ENCODE results near the gene TESMIN. TPM values are rescaled to one million over a fixed set of nuclear protein-coding genes. Genes with fewer than 3 reads are reported as not detected.

The TESMIN gene
- polyA plus RNA-seq, 3 donors: 1.9 to 2.6 (median 2.5) TPM

DNA sequence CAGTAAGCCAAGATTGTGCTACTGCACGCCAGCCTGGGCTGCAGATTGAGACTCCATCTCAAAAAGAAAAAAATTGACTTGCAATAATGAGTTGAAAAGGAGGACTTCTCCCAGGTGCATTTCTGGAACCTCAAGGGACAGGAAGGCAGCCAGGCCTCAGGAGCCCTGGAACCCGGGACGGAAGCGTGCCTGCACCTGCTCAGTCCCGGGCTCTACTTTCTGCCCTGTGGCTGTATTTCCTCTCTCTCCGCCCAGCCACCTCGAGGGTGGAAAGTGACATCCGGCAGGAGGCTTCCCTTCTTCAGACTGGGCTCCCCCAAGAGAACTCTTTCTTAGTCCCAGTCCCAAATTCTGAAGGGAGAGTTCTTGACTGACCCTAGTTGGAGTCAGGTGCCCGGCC lies 87.2 kb downstream of the TESMIN start:
- H3K27me3 ChIP-seq (ENCODE audit: control insufficient read depth in 2 of 2, insufficient read depth in 2 of 2, low read length in 2 of 2): no peaks in the 10 kb centered on the region
- H2AFZ ChIP-seq (ENCODE audit: insufficient read depth, low read depth, low read length, poor library complexity, severe bottlenecking): no peak overlapping the region
- H3K4me1 ChIP-seq (ENCODE audit: control insufficient read depth in 1 of 2, insufficient read depth in 2 of 2, low read length in 2 of 2): no peaks in the 10 kb centered on the region
- H3K4me3 ChIP-seq (replicated peaks in 1 of 3; ENCODE audit: low read depth in 2 of 3, low read length in 3 of 3): no peak overlapping the region
- DNase-seq: no peak
- H3K27ac ChIP-seq (ENCODE audit: low read depth in 1 of 2, low read length in 2 of 2): no peak overlapping the region
- Mint-ChIP-seq H3K9me3 (peaks cover 0 to 11% (median 0%) of the 10 kb centered on the region in 7 donors), H3K27ac (no peak overlapping the region), H3K27me3 (ENCODE audit: low read depth in 3 of 3) (peaks cover 0 to 11% (median 9%) of the 10 kb centered on the region in 3 donors), H3K4me3 (no peak overlapping the region), H3K36me3 (no peaks in the 10 kb centered on the region), H3K4me1 (no peaks in the 10 kb centered on the region)
- no peaks in the 10 kb centered on the region for H3K36me3 ChIP-seq (replicated peaks in 1 of 2; ENCODE audit: control insufficient read depth in 1 of 2, insufficient read depth in 2 of 2, low read length in 2 of 2)
- intact Hi-C loops (cut with micrococcal nuclease): no loop called here
- TF ChIP-seq, protein P1, sequence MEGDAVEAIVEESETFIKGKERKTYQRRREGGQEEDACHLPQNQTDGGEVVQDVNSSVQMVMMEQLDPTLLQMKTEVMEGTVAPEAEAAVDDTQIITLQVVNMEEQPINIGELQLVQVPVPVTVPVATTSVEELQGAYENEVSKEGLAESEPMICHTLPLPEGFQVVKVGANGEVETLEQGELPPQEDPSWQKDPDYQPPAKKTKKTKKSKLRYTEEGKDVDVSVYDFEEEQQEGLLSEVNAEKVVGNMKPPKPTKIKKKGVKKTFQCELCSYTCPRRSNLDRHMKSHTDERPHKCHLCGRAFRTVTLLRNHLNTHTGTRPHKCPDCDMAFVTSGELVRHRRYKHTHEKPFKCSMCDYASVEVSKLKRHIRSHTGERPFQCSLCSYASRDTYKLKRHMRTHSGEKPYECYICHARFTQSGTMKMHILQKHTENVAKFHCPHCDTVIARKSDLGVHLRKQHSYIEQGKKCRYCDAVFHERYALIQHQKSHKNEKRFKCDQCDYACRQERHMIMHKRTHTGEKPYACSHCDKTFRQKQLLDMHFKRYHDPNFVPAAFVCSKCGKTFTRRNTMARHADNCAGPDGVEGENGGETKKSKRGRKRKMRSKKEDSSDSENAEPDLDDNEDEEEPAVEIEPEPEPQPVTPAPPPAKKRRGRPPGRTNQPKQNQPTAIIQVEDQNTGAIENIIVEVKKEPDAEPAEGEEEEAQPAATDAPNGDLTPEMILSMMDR (IDR thresholded peaks at IDR 0.05): no peak
- H3K9me3 ChIP-seq (replicated peaks in 1 of 2; ENCODE audit: control insufficient read depth in 1 of 2, insufficient read depth in 1 of 2, low read length in 2 of 2): no peaks in the 10 kb centered on the region
- no peaks in the 10 kb centered on the region for H4K20me1 ChIP-seq (ENCODE audit: insufficient read depth, low read length)
- no peak overlapping the region for H3K4me2 ChIP-seq (replicated peaks; ENCODE audit: extremely low read depth, low read length, poor library complexity, severe bottlenecking)
- no peak overlapping the region for H3K9ac ChIP-seq (ENCODE audit: insufficient read depth, low read length, poor library complexity, severe bottlenecking)
- H3K79me2 ChIP-seq (ENCODE audit: insufficient read depth, low read length): no peaks in the 10 kb centered on the region
- WGBS (ENCODE audit: insufficient coverage): 91% methylated on average over 8 of the region's 9 CpGs

DNA sequence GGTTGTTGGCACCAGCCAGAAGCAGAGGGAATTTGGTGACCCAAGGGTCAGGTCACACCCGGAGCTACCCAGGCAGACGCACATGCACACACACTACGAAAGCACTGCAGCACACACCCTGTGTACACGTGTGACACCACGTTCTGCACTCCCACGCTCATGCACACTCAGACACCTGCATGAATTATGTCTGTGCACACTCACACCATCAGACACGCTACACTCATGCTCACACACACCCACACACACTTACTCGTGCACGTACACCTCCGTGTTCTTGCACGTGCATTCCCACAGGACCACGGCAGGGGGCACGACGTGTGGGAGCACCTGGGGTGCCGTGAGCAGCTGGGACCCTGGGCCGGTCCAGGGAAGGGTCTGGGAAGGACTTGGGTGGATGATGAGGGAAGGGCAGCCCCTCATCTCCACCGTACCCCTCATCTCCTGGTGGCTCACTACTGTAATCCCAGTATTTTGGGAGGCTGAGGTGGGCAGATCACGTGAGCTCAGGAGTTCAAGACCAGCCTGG lies 87.8 kb downstream of the TESMIN start:
- Mint-ChIP-seq H3K27me3 (ENCODE audit: low read depth in 3 of 3) (peaks cover 0 to 11% (median 10%) of the 10 kb centered on the region in 3 donors), H3K27ac (no peak overlapping the region), H3K4me3 (no peak overlapping the region), H3K36me3 (no peaks in the 10 kb centered on the region), H3K4me1 (no peaks in the 10 kb centered on the region), H3K9me3 (peaks cover 0 to 11% (median 0%) of the 10 kb centered on the region in 7 donors)
- H3K36me3 ChIP-seq (replicated peaks in 1 of 2; ENCODE audit: control insufficient read depth in 1 of 2, insufficient read depth in 2 of 2, low read length in 2 of 2): no peaks in the 10 kb centered on the region
- no peak overlapping the region for H3K4me2 ChIP-seq (replicated peaks; ENCODE audit: extremely low read depth, low read length, poor library complexity, severe bottlenecking)
- no peaks in the 10 kb centered on the region for H3K27me3 ChIP-seq (ENCODE audit: control insufficient read depth in 2 of 2, insufficient read depth in 2 of 2, low read length in 2 of 2)
- TF ChIP-seq, protein P1 (IDR thresholded peaks at IDR 0.05): no peak
- DNase-seq: no peak
- H3K27ac ChIP-seq (ENCODE audit: low read depth in 1 of 2, low read length in 2 of 2): no peak overlapping the region
- H3K9ac ChIP-seq (ENCODE audit: insufficient read depth, low read length, poor library complexity, severe bottlenecking): no peak overlapping the region
- no peak overlapping the region for H2AFZ ChIP-seq (ENCODE audit: insufficient read depth, low read depth, low read length, poor library complexity, severe bottlenecking)
- H3K79me2 ChIP-seq (ENCODE audit: insufficient read depth, low read length): no peaks in the 10 kb centered on the region
- H3K4me1 ChIP-seq (ENCODE audit: control insufficient read depth in 1 of 2, insufficient read depth in 2 of 2, low read length in 2 of 2): no peaks in the 10 kb centered on the region
- H4K20me1 ChIP-seq (ENCODE audit: insufficient read depth, low read length): no peaks in the 10 kb centered on the region
- no peaks in the 10 kb centered on the region for H3K9me3 ChIP-seq (replicated peaks in 1 of 2; ENCODE audit: control insufficient read depth in 1 of 2, insufficient read depth in 1 of 2, low read length in 2 of 2)
- intact Hi-C loops (cut with micrococcal nuclease): no loop called here
- no peak overlapping the region for H3K4me3 ChIP-seq (replicated peaks in 1 of 3; ENCODE audit: low read depth in 2 of 3, low read length in 3 of 3)
- 91% methylated on average over 7 of the region's 18 CpGs for WGBS (ENCODE audit: insufficient coverage)

All from CD14-positive monocyte (primary cell).